MM.1S (cell line): ENCODE measurements around the gene TCF7.

ENCODE experiments used
- DNase-seq: peaks from one replicate; pipeline ENCODE4 v3.0.0-alpha.2; 2015
- H2AFZ ChIP-seq: fragments of 300-600 bp; sonication (generic); 2 replicates; pipeline ENCODE4 v1.6.0; 2016; ENCODE audit warnings: antibody characterized with exemption, low read length
- H3F3A ChIP-seq: fragments of 300-600 bp; sonication (generic); 2 replicates; pipeline ENCODE4 v1.6.1; 2016; ENCODE audit warnings: mild to moderate bottlenecking, antibody characterized with exemption, low read length, moderate library complexity, mixed read lengths; ENCODE audit not compliant: insufficient read depth
- H3K27ac ChIP-seq: fragments of 300-600 bp; sonication (generic); 2 replicates; pipeline ENCODE4 v1.5.1; 2016; ENCODE audit warnings: mild to moderate bottlenecking, low read length
- H3K27me3 ChIP-seq: fragments of 300-600 bp; sonication (generic); replicated peaks from 2 replicates; pipeline ENCODE4 v1.6.0; 2016; ENCODE audit warnings: low read length; ENCODE audit not compliant: insufficient read depth
- H3K36me3 ChIP-seq: fragments of 300-600 bp; sonication (generic); replicated peaks from 2 replicates; pipeline ENCODE4 v1.6.1; 2016; ENCODE audit warnings: mild to moderate bottlenecking, low read length, mixed read lengths; ENCODE audit not compliant: insufficient read depth
- H3K4me1 ChIP-seq: fragments of 300-600 bp; sonication (generic); 2 replicates; pipeline ENCODE4 v1.6.1; 2016; ENCODE audit warnings: low read length, mixed read lengths
- H3K4me2 ChIP-seq: fragments of 300-600 bp; sonication (generic); 2 replicates; pipeline ENCODE4 v1.6.0; 2016; ENCODE audit warnings: low read depth, low read length
- H3K4me3 ChIP-seq: fragments of 300-600 bp; sonication (generic); 2 replicates; pipeline ENCODE4 v1.5.1; 2016; ENCODE audit warnings: low read length, mixed read lengths
- H3K79me2 ChIP-seq: fragments of 300-600 bp; sonication (generic); 2 replicates; pipeline ENCODE4 v1.6.1; 2016; ENCODE audit warnings: mixed run types, low read length, mixed read lengths
- H3K9ac ChIP-seq: fragments of 300-600 bp; sonication (generic); 2 replicates; pipeline ENCODE4 v1.6.1; 2016; ENCODE audit warnings: low read length, mixed read lengths
- H3K9me2 ChIP-seq: fragments of 300-600 bp; sonication (generic); replicated peaks from 2 replicates; pipeline ENCODE4 v1.6.1; 2016; ENCODE audit warnings: mild to moderate bottlenecking, low read length, mixed read lengths; ENCODE audit not compliant: insufficient read depth
- H3K9me3 ChIP-seq: fragments of 300-600 bp; sonication (generic); replicated peaks from 2 replicates; pipeline ENCODE4 v1.6.1; 2016; ENCODE audit warnings: mild to moderate bottlenecking, low read length, mixed read lengths; ENCODE audit not compliant: insufficient read depth
- H4K20me1 ChIP-seq: fragments of 300-600 bp; sonication (generic); 2 replicates; pipeline ENCODE4 v1.6.1; 2016; ENCODE audit warnings: mild to moderate bottlenecking, low read length, moderate library complexity, mixed read lengths; ENCODE audit not compliant: insufficient read depth
- CTCF ChIP-seq: fragments of 300-600 bp; sonication (generic); IDR thresholded peaks from 2 replicates; pipeline ENCODE4 v1.5.1; 2016; ENCODE audit warnings: antibody characterized with exemption, low read length, mixed read lengths
- EZH2 ChIP-seq: fragments of 300-600 bp; sonication (generic); optimal IDR thresholded peaks from 2 replicates; pipeline ENCODE3; 2017; ENCODE audit warnings: low read depth, mild to moderate bottlenecking, antibody characterized with exemption, low read length, mixed read lengths
- EZH2phosphoT487 ChIP-seq: fragments of 300-600 bp; sonication (generic); IDR thresholded peaks from 2 replicates; pipeline ENCODE4 v1.6.1; 2018; ENCODE audit warnings: antibody characterized with exemption, low read length

TCF7 gene

GRCh38 chr5:134116286-134116685, 1.8 kb downstream of the TCF7 start:
- Histone ChIP-seq H3K4me2 (no peak overlapping the region), H3K9me2 (no peaks in the 10 kb centered on the region), H3F3A (no peaks in the 10 kb centered on the region), H3K9me3 (no peaks in the 10 kb centered on the region), H3K4me3 (no peak overlapping the region), H3K27me3 (peaks cover 16% of the 10 kb centered on the region), H3K79me2 (no peaks in the 10 kb centered on the region), H2AFZ (no peak overlapping the region), H3K4me1 (peaks cover 4% of the 10 kb centered on the region; the same call in 1 of the 2 replicates), H4K20me1 (no peaks in the 10 kb centered on the region), H3K9ac (no peak overlapping the region), H3K27ac (no peak overlapping the region), H3K36me3 (no peaks in the 10 kb centered on the region)
- TF ChIP-seq CTCF, result no peak
- no peak for TF ChIP-seq EZH2
- TF ChIP-seq EZH2phosphoT487, result no peak
- DNase-seq, result no peak

GRCh38 chr5:134116789-134117761, 2.6 kb downstream of the TCF7 start:
- H3K9ac ChIP-seq, result no peak overlapping the region
- H3K9me2 ChIP-seq, result no peaks in the 10 kb centered on the region
- H4K20me1 ChIP-seq, result no peaks in the 10 kb centered on the region
- no peaks in the 10 kb centered on the region for H3F3A ChIP-seq
- no peak overlapping the region for H3K4me3 ChIP-seq
- H3K36me3 ChIP-seq, result no peaks in the 10 kb centered on the region
- peaks cover 6% of the 10 kb centered on the region; the same call in 1 of the 2 replicates for H3K4me1 ChIP-seq
- TF ChIP-seq EZH2 (no peak), EZH2phosphoT487 (no peak), CTCF (no peak)
- peaks cover 15% of the 10 kb centered on the region for H3K27me3 ChIP-seq
- no peak for DNase-seq
- no peak overlapping the region for H3K4me2 ChIP-seq
- no peak overlapping the region for H2AFZ ChIP-seq
- no peak overlapping the region for H3K27ac ChIP-seq
- H3K9me3 ChIP-seq, result no peaks in the 10 kb centered on the region
- no peaks in the 10 kb centered on the region for H3K79me2 ChIP-seq

GRCh38 chr5:134118212-134118835, 3.8 kb downstream of the TCF7 start:
- DNase-seq, result no peak
- H3K4me1 ChIP-seq, result peaks cover 19% of the 10 kb centered on the region
- no peaks in the 10 kb centered on the region for H3K79me2 ChIP-seq
- no peak overlapping the region for H3K9ac ChIP-seq
- no peaks in the 10 kb centered on the region for H3K36me3 ChIP-seq
- no peak overlapping the region for H3K27ac ChIP-seq
- H3K9me3 ChIP-seq, result no peaks in the 10 kb centered on the region
- H4K20me1 ChIP-seq, result no peaks in the 10 kb centered on the region
- no peak overlapping the region for H3K4me3 ChIP-seq
- no peak overlapping the region for H2AFZ ChIP-seq
- peaks cover 6% of the 10 kb centered on the region for H3K27me3 ChIP-seq
- H3K9me2 ChIP-seq, result no peaks in the 10 kb centered on the region
- no peak overlapping the region for H3K4me2 ChIP-seq
- no peak for TF ChIP-seq EZH2
- TF ChIP-seq EZH2phosphoT487, result no peak
- TF ChIP-seq CTCF, result no peak
- no peaks in the 10 kb centered on the region for H3F3A ChIP-seq
